ENCODE results near the gene MMP15. TPM values are rescaled to one million over a fixed set of nuclear protein-coding genes. Genes with fewer than 3 reads are reported as not detected.

MMP15 gene
- total and polyA plus RNA-seq, 8 donors = 25.3 to 63.5 (median 46.3) TPM

DNA sequence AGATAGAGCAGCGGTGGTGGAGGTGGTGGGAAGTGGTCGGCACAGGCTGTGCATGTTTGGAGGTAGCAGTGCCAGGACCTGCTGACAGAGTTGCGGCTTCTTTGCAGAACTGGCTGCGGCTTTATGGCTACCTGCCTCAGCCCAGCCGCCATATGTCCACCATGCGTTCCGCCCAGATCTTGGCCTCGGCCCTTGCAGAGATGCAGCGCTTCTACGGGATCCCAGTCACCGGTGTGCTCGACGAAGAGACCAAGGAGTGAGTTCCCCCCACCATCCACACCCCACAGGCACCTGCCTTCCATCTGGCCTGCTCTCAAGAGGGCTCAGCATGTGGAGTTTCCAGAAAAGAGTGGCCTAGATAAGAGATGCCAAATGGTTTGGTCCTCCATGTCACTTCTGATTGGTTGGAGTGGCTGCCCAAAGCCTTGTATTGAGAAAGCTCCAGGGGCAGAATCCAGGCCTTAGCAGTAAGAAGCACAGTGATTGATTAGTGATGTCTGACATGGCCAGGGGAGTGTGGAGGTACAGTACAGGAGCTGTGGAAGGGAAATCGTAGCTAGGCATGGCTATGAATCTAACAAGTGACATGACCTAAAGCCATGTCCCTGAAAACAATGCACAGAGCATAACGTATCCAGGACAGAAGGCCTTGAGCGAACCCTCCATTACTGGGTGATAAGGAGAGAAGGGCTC is 12.0 kb downstream of the MMP15 start:
- no peak for TF ChIP-seq CTCF (IDR thresholded peaks at IDR 0.05)
- H3K27ac ChIP-seq = no peak overlapping the region
- H3K27me3 ChIP-seq = no peaks in the 10 kb centered on the region
- no peak overlapping the region for H3K4me3 ChIP-seq
- no peak for DNase-seq
- no peaks in the 10 kb centered on the region for H3K9me3 ChIP-seq
- H3K36me3 ChIP-seq = peaks cover 0 to 35% of the 10 kb centered on the region in 2 donors
- ATAC-seq = no peak
- intact Hi-C loops (cut with DNase I) = no loop called here
- peaks cover 8% of the 10 kb centered on the region in 2 donors for H3K4me1 ChIP-seq

DNA sequence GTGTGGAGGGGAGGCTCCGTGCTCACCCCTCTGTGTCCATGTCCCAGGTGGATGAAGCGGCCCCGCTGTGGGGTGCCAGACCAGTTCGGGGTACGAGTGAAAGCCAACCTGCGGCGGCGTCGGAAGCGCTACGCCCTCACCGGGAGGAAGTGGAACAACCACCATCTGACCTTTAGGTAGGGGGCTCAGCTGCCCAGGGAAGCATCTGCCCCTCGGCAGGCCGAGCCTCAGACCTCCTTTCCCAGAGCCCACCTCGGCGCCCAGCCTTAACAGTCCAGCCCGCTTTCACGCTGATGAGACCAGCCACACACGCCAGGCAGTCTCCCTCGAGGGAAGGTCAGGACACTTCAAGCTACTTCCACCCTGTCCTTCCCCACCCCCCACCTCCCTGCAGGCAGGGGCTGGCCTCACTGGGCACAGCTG is 12.7 kb downstream of the MMP15 start:
- no peaks in the 10 kb centered on the region for H3K27me3 ChIP-seq
- H3K27ac ChIP-seq = no peak overlapping the region
- intact Hi-C loops (cut with DNase I) = no loop called here
- ATAC-seq (no peak), DNase-seq (peak in 1 of 4 donors; percentile 72)
- no peak for TF ChIP-seq CTCF (IDR thresholded peaks at IDR 0.05)
- no peak overlapping the region for H3K4me3 ChIP-seq
- peaks cover 0 to 43% of the 10 kb centered on the region in 2 donors for H3K36me3 ChIP-seq
- H3K9me3 ChIP-seq = no peaks in the 10 kb centered on the region
- H3K4me1 ChIP-seq = peaks cover under 1 to 1% of the 10 kb centered on the region in 2 donors

GRCh38 chr16:58039829-58040495 is 14.4 kb downstream of the MMP15 start:
- intact Hi-C loops (cut with DNase I) = no loop called here
- no peaks in the 10 kb centered on the region for H3K9me3 ChIP-seq
- no peak overlapping the region for H3K27ac ChIP-seq
- H3K4me3 ChIP-seq = no peak overlapping the region
- H3K4me1 ChIP-seq = no peaks in the 10 kb centered on the region
- peak in 1 of 4 donors; percentile 69 for DNase-seq
- H3K27me3 ChIP-seq = no peaks in the 10 kb centered on the region
- ATAC-seq = no peak
- H3K36me3 ChIP-seq = peaks cover 0 to 54% of the 10 kb centered on the region in 2 donors
- TF ChIP-seq CTCF (IDR thresholded peaks at IDR 0.05) = no peak

DNA sequence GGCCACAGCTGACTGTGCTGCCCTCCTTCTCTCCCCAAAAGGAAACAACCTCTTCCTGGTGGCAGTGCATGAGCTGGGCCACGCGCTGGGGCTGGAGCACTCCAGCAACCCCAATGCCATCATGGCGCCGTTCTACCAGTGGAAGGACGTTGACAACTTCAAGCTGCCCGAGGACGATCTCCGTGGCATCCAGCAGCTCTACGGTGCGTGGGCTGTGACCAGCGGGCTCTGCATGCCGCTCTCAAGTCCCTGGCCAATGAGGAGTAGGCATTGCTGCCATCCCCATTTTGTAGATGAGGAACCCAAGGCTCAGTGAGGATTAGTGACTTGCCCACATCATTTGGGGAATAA is 14.9 kb downstream of the MMP15 start:
- no peak overlapping the region for H3K4me3 ChIP-seq
- intact Hi-C loops (cut with DNase I) = no loop called here
- DNase-seq (peak in 1 of 4 donors; percentile 31), ATAC-seq (no peak)
- peaks cover 0 to 54% of the 10 kb centered on the region in 2 donors for H3K36me3 ChIP-seq
- no peaks in the 10 kb centered on the region for H3K4me1 ChIP-seq
- no peak for TF ChIP-seq CTCF (IDR thresholded peaks at IDR 0.05)
- no peaks in the 10 kb centered on the region for H3K27me3 ChIP-seq
- no peak overlapping the region for H3K27ac ChIP-seq
- no peaks in the 10 kb centered on the region for H3K9me3 ChIP-seq

GRCh38 chr16:58040945-58041627 is 15.5 kb downstream of the MMP15 start:
- Histone ChIP-seq H3K27ac (no peak overlapping the region), H3K4me1 (no peaks in the 10 kb centered on the region), H3K9me3 (no peaks in the 10 kb centered on the region), H3K4me3 (no peak overlapping the region), H3K36me3 (peaks cover 0 to 54% of the 10 kb centered on the region in 2 donors), H3K27me3 (no peaks in the 10 kb centered on the region)
- ATAC-seq (no peak), DNase-seq (peak in 1 of 4 donors; percentile 67)
- TF ChIP-seq CTCF (IDR thresholded peaks at IDR 0.05) = no peak
- intact Hi-C loops (cut with DNase I) = no loop called here
